Fibroblast of mammary gland (primary cell): ENCODE measurements around the gene APBA2.

Experiments
- DNase-seq: peaks from one replicate; pipeline ENCODE4 v3.0.0-alpha.2; 2010; ENCODE audit warnings: low read depth
- H3K4me3 ChIP-seq: 2 replicates; pipeline ENCODE4 v1.5.1; 2011; ENCODE audit warnings: low read depth, mild to moderate bottlenecking, low read length, moderate library complexity; ENCODE audit not compliant: control insufficient read depth
- CTCF ChIP-seq: conservative IDR thresholded peaks from 2 replicates; pipeline ENCODE4 v1.5.1; 2011; ENCODE audit warnings: low read depth, low read length, inconsistent platforms; ENCODE audit not compliant: control insufficient read depth, insufficient read depth

APBA2 gene

GRCh38 chr15:29005931-29006330 is 120.2 kb downstream of the APBA2 start:
- DNase-seq = no peak
- TF ChIP-seq CTCF = no peak
- no peak overlapping the region for H3K4me3 ChIP-seq

- TF ChIP-seq CTCF = no peak
- H3K4me3 ChIP-seq = no peak overlapping the region
- no peak for DNase-seq
Observed at GRCh38 chr15:29008846-29009245, 123.1 kb downstream of the APBA2 start.

- no peak overlapping the region for H3K4me3 ChIP-seq
- TF ChIP-seq CTCF = no peak
- no peak for DNase-seq
Observed at GRCh38 chr15:29012097-29012496, 126.3 kb downstream of the APBA2 start.

GRCh38 chr15:29014493-29014892 is 128.7 kb downstream of the APBA2 start:
- no peak for TF ChIP-seq CTCF
- DNase-seq = no peak
- no peak overlapping the region for H3K4me3 ChIP-seq

GRCh38 chr15:29016518-29016917 is 130.7 kb downstream of the APBA2 start:
- no peak overlapping the region for H3K4me3 ChIP-seq
- no peak for DNase-seq
- no peak for TF ChIP-seq CTCF

GRCh38 chr15:29018120-29018805 is 132.5 kb downstream of the APBA2 start:
- no peak for TF ChIP-seq CTCF
- no peak for DNase-seq
- H3K4me3 ChIP-seq = no peak overlapping the region
